Neuronal stem cell (in vitro differentiated cells): ENCODE results near the gene BOD1. TPM values are rescaled to one million over a fixed set of nuclear protein-coding genes. Genes with fewer than 3 reads are reported as not detected.
A peak's percentile ranks its signal among the peaks of the same experiment; 100 is the strongest.

ENCODE experiments used
- DNase-seq: peaks from one replicate; pipeline ENCODE4 v3.0.0-alpha.2; 2013; ENCODE audit warnings: low spot score
- H2AFZ ChIP-seq: one replicate; pipeline ENCODE4 v1.6.1; 2013; ENCODE audit warnings: mild to moderate bottlenecking, low read length, inconsistent platforms
- H2AK5ac ChIP-seq: 2 replicates; pipeline ENCODE4 v1.6.1; 2013; ENCODE audit warnings: low read depth, mild to moderate bottlenecking, inconsistent platforms, low read length, moderate library complexity, mixed read lengths
- H2BK120ac ChIP-seq: 2 replicates; pipeline ENCODE4 v1.6.1; 2013; ENCODE audit warnings: low read depth, mild to moderate bottlenecking, inconsistent platforms, low read length, moderate library complexity, mixed read lengths
- H2BK12ac ChIP-seq: one replicate; pipeline ENCODE4 v1.6.1; 2013; ENCODE audit warnings: low read length, inconsistent platforms
- H2BK15ac ChIP-seq: 2 replicates; pipeline ENCODE4 v1.6.1; 2013; ENCODE audit warnings: mild to moderate bottlenecking, low read length, inconsistent platforms, mixed read lengths
- H2BK5ac ChIP-seq: one replicate; pipeline ENCODE4 v1.6.1; 2013; ENCODE audit warnings: inconsistent platforms, mild to moderate bottlenecking, low read length, moderate library complexity
- H3K14ac ChIP-seq: one replicate; pipeline ENCODE4 v1.6.1; 2013; ENCODE audit warnings: low read length, inconsistent platforms
- H3K18ac ChIP-seq: 2 replicates; pipeline ENCODE4 v1.6.1; 2013; ENCODE audit warnings: low read length, inconsistent platforms
- H3K23ac ChIP-seq: 2 replicates; pipeline ENCODE4 v1.6.1; 2013; ENCODE audit warnings: low read depth, mild to moderate bottlenecking, mixed read lengths, low read length, inconsistent platforms; ENCODE audit not compliant: poor library complexity
- H3K27ac ChIP-seq: replicated peaks from 3 replicates; pipeline ENCODE4 v1.5.1; 2013; ENCODE audit warnings: low read length, inconsistent platforms
- H3K27me3 ChIP-seq, 3 experiments: 2 replicates each; pipeline ENCODE4 v1.6.1; 2013; ENCODE audit warnings: low read length in 3 of 3, mild to moderate bottlenecking in 2 of 3, inconsistent platforms in 1 of 3, low read depth in 1 of 3, mixed read lengths in 1 of 3, moderate library complexity in 1 of 3; ENCODE audit not compliant: control insufficient read depth in 3 of 3, insufficient read depth in 3 of 3
- H3K36me3 ChIP-seq, 2 donors: replicated peaks in 1 of 2; 2 replicates each; pipeline ENCODE4 v1.6.1; 2013; ENCODE audit warnings: low read length in 2 of 2; ENCODE audit not compliant: control insufficient read depth in 2 of 2, insufficient read depth in 2 of 2
- H3K4ac ChIP-seq: 2 replicates; pipeline ENCODE4 v1.6.1; 2013; ENCODE audit warnings: inconsistent platforms, mild to moderate bottlenecking, low read length, moderate library complexity
- H3K4me1 ChIP-seq, 2 donors: 1 replicate in 1 of 2; 2 replicates in 1 of 2; pipeline ENCODE4 v1.6.1; 2013; ENCODE audit warnings: low read length in 2 of 2, low read depth in 1 of 2; ENCODE audit not compliant: control insufficient read depth in 2 of 2, insufficient read depth in 1 of 2
- H3K4me2 ChIP-seq: one replicate; pipeline ENCODE4 v1.6.1; 2013; ENCODE audit warnings: mild to moderate bottlenecking, low read length, inconsistent platforms; ENCODE audit not compliant: insufficient read depth, poor library complexity, severe bottlenecking
- H3K4me3 ChIP-seq, 2 donors: 2 replicates each; pipeline ENCODE4 v1.5.1; 2013; ENCODE audit warnings: low read length in 2 of 2, mild to moderate bottlenecking in 2 of 2, inconsistent platforms in 1 of 2, moderate library complexity in 1 of 2
- H3K79me1 ChIP-seq: one replicate; pipeline ENCODE4 v1.6.1; 2013; ENCODE audit warnings: low read depth, mild to moderate bottlenecking, inconsistent platforms, low read length, moderate library complexity
- H3K9ac ChIP-seq: one replicate; pipeline ENCODE4 v1.6.1; 2013; ENCODE audit warnings: mild to moderate bottlenecking, low read depth, low read length, inconsistent platforms; ENCODE audit not compliant: poor library complexity
- H3K9me3 ChIP-seq, 2 donors: replicated peaks in 1 of 2; 2 replicates each; pipeline versions ENCODE3 to v1.6.1; 2013; ENCODE audit warnings: low read length in 2 of 2, mild to moderate bottlenecking in 2 of 2, inconsistent platforms in 1 of 2, low read depth in 1 of 2, mixed read lengths in 1 of 2, moderate library complexity in 1 of 2; ENCODE audit not compliant: control insufficient read depth in 2 of 2, insufficient read depth in 1 of 2
- H4K8ac ChIP-seq: one replicate; pipeline ENCODE4 v1.6.1; 2013; ENCODE audit warnings: low read depth, mild to moderate bottlenecking, inconsistent platforms, low read length, moderate library complexity
- H4K91ac ChIP-seq: one replicate; pipeline ENCODE4 v1.6.1; 2013; ENCODE audit warnings: low read length, low read depth, mild to moderate bottlenecking, inconsistent platforms; ENCODE audit not compliant: poor library complexity
- WGBS, 2 donors: extraction: QIAGEN DNeasy Blood & Tissue Kit; methylation state at CpG; one replicate each; pipeline ENCODE4 v1.1.7; 2013; ENCODE audit warnings: missing lambda C conversion rate in 2 of 2, mixed read lengths in 1 of 2; ENCODE audit not compliant: insufficient read length in 2 of 2, insufficient replicate concordance in 1 of 2; ENCODE audit errors: extremely low coverage in 2 of 2; 5-methylcytosine and 5-hydroxymethylcytosine counted together
- polyA plus RNA-seq, 2 experiments: library from polyadenylated mRNA; stranded (reverse); fragments of 200-250 nt; gene quantifications; one replicate each; pipeline ENCODE4 v1.2.3, GENCODE V29; 2013

Gene BOD1
- 171 TPM for polyA plus RNA-seq (2013, experiment 1 of 2)
- polyA plus RNA-seq (2013, experiment 2 of 2), result 171 TPM

- H3K79me1 ChIP-seq, result peaks cover 7% of the 10 kb centered on the region
- H3K18ac ChIP-seq, result peak within 1 kb of the TSS; percentile 90
- H3K4me1 ChIP-seq, result peaks cover 8 to 10% of the 10 kb centered on the region in 2 donors
- H3K23ac ChIP-seq, result peak within 1 kb of the TSS; percentile 18
- peak within 1 kb of the TSS; percentile 92 for H3K9ac ChIP-seq
- no peak within 1 kb of the TSS for H3K4ac ChIP-seq
- peaks cover 9 to 33% of the 10 kb centered on the region in 2 donors for H3K36me3 ChIP-seq
- no peak within 1 kb of the TSS for H2BK15ac ChIP-seq
- H2BK5ac ChIP-seq, result no peak within 1 kb of the TSS
- no peak within 1 kb of the TSS for H2BK120ac ChIP-seq
- peak within 1 kb of the TSS; percentile 56 for H3K4me2 ChIP-seq
- DNase-seq, result peak; percentile 96
- H2BK12ac ChIP-seq, result no peak within 1 kb of the TSS
- H4K8ac ChIP-seq, result no peak within 1 kb of the TSS
- H3K27me3 ChIP-seq, result no peaks in the 10 kb centered on the region
- peak within 1 kb of the TSS; percentile 68 for H3K27ac ChIP-seq
- peak within 1 kb of the TSS; percentile 92 for H2AFZ ChIP-seq
- peak within 1 kb of the TSS; percentile 16 for H2AK5ac ChIP-seq
- WGBS, 2 donors, result no CpG with 5 or more reads among the region's 37 CpGs
- H3K9me3 ChIP-seq, result no peaks in the 10 kb centered on the region
- peak within 1 kb of the TSS; percentile 61 to 92 for H3K4me3 ChIP-seq
- H4K91ac ChIP-seq, result no peak within 1 kb of the TSS
- H3K14ac ChIP-seq, result no peak within 1 kb of the TSS
Measured at GRCh38 chr5:173616577-173617118, at the start of gene BOD1. TSS of gene BOD1 (minus strand) at chr5:173616650. CDS start at chr5:173616436, 214 bp downstream.

DNA sequence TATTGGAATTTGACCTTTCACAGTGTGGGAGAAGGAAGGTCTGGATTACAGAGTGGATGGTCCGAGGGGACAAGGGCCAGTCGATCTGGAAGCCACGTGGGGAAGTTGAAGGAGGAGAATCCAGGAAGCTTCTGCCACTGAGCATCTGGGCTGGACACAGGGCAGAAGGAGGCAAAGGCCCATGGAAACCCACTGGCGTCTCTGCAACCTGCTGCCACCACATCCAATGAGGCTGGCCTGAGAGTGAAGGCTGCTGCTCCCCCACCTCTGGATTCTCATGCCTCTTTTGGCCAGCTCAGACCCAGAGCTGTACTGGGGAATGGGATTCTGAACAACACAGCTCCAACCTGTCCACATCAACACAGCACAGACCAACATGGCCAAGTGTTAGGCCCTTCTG lies 48.9 kb upstream of the BOD1 start:
- peak overlapping the region; percentile 15 for H3K18ac ChIP-seq
- H2BK15ac ChIP-seq, result no peak overlapping the region
- no peak overlapping the region for H3K27ac ChIP-seq
- H2BK120ac ChIP-seq, result no peak overlapping the region
- H3K4me1 ChIP-seq, result peaks cover 8 to 14% of the 10 kb centered on the region in 2 donors
- H3K36me3 ChIP-seq, result no peaks in the 10 kb centered on the region
- no peak overlapping the region for H3K4ac ChIP-seq
- H3K79me1 ChIP-seq, result no peaks in the 10 kb centered on the region
- no peaks in the 10 kb centered on the region for H3K27me3 ChIP-seq
- H3K14ac ChIP-seq, result no peak overlapping the region
- H4K91ac ChIP-seq, result no peak overlapping the region
- no peak overlapping the region for H3K9ac ChIP-seq
- no peak overlapping the region for H3K4me3 ChIP-seq
- no peak overlapping the region for H3K23ac ChIP-seq
- no peak overlapping the region for H2AK5ac ChIP-seq
- no peak overlapping the region for H2AFZ ChIP-seq
- DNase-seq, result no peak
- H3K9me3 ChIP-seq, result peaks cover 3 to 6% of the 10 kb centered on the region in 2 donors
- WGBS, 2 donors, result no CpG with 5 or more reads among the region's 4 CpGs
- no peak overlapping the region for H3K4me2 ChIP-seq
- no peak overlapping the region for H2BK12ac ChIP-seq
- H2BK5ac ChIP-seq, result no peak overlapping the region
- no peak overlapping the region for H4K8ac ChIP-seq

GRCh38 chr5:173664154-173664526 lies 47.7 kb upstream of the BOD1 start:
- Histone ChIP-seq H2BK120ac (no peak overlapping the region), H3K18ac (no peak overlapping the region), H2AK5ac (no peak overlapping the region), H3K14ac (no peak overlapping the region), H4K91ac (no peak overlapping the region), H2AFZ (peak overlapping the region; percentile 87), H3K4me1 (peaks cover 6 to 11% of the 10 kb centered on the region in 2 donors), H3K9ac (no peak overlapping the region), H3K27ac (no peak overlapping the region), H3K4me2 (no peak overlapping the region), H3K4me3 (peak overlapping the region in 1 of 2 donors; percentile 18), H2BK15ac (no peak overlapping the region), H2BK5ac (no peak overlapping the region), H3K79me1 (no peaks in the 10 kb centered on the region), H3K23ac (no peak overlapping the region), H3K4ac (no peak overlapping the region), H2BK12ac (no peak overlapping the region), H3K36me3 (no peaks in the 10 kb centered on the region), H3K9me3 (peaks cover 3 to 8% of the 10 kb centered on the region in 2 donors), H3K27me3 (no peaks in the 10 kb centered on the region), H4K8ac (no peak overlapping the region)
- no CpG with 5 or more reads among the region's 6 CpGs for WGBS, 2 donors
- DNase-seq, result no peak

GRCh38 chr5:173663352-173664153 lies 47.1 kb upstream of the BOD1 start:
- DNase-seq, result no peak
- H3K4me1 ChIP-seq, result peaks cover 6 to 11% of the 10 kb centered on the region in 2 donors
- no CpG with 5 or more reads among the region's 13 CpGs for WGBS, 2 donors
- H2AK5ac ChIP-seq, result peak overlapping the region; percentile 44
- no peak overlapping the region for H3K4me2 ChIP-seq
- peak overlapping the region; percentile 87 for H2AFZ ChIP-seq
- no peak overlapping the region for H2BK15ac ChIP-seq
- no peak overlapping the region for H4K91ac ChIP-seq
- H3K36me3 ChIP-seq, result no peaks in the 10 kb centered on the region
- no peak overlapping the region for H3K23ac ChIP-seq
- no peak overlapping the region for H3K18ac ChIP-seq
- H3K9me3 ChIP-seq, result peaks cover 3 to 5% of the 10 kb centered on the region in 2 donors
- H4K8ac ChIP-seq, result no peak overlapping the region
- no peak overlapping the region for H3K9ac ChIP-seq
- H3K27me3 ChIP-seq, result no peaks in the 10 kb centered on the region
- no peaks in the 10 kb centered on the region for H3K79me1 ChIP-seq
- peak overlapping the region in 1 of 2 donors; percentile 18 for H3K4me3 ChIP-seq
- no peak overlapping the region for H2BK12ac ChIP-seq
- no peak overlapping the region for H2BK5ac ChIP-seq
- no peak overlapping the region for H2BK120ac ChIP-seq
- H3K14ac ChIP-seq, result no peak overlapping the region
- H3K4ac ChIP-seq, result no peak overlapping the region
- no peak overlapping the region for H3K27ac ChIP-seq
